Measurements from ENCODE around the gene SEPTIN5.

The SEPTIN5 gene

DNA sequence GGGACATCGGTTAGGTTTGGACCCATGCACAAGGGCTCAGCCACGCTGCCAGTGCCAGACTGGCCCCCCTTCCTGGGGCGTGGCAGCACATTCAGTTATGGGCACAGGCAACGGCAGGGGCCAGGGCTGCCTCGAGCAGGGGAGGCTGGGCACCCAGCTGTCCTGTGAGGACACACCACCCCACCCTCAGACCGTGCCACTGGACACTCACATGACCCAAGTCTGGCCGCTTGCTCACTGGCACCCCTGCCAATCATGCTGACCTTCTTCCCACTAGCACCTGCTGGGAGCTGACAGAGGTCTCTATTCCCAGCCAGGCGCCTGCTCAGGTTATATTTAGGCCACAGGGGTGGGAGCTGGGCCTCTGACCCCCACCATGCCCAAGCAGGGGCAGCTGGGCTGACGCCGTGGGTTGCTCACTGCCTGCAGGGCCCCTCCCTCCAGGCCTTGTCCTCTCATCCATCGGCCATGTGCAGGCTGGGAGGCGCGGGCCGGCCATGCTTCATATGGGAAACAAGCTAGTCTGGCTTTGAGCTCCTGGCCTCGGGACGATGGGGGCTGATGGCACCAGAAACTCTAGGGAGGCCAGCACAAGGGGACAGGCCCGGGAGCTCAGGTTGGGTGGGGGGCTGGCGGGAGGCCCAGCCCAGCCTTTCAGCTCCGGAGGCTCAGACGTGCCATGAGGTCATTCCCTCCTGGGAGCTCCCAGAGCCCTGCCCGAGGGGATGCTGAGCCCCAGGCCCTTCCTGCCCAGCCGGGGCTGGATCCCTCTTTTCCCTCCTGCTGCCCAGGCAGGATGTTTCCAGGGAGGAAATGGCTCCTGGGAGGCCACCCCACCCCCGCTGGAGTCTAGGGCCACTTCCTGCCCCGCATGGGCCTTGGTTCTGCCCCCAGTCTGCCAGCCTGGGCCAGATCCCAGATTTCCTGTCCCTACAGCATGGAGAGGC is 31.1 kb downstream of the SEPTIN5 start:
- H3K4me1 ChIP-seq (ENCODE audit: control insufficient read depth, insufficient read depth, low read length): no peaks in the 10 kb centered on the region

DNA sequence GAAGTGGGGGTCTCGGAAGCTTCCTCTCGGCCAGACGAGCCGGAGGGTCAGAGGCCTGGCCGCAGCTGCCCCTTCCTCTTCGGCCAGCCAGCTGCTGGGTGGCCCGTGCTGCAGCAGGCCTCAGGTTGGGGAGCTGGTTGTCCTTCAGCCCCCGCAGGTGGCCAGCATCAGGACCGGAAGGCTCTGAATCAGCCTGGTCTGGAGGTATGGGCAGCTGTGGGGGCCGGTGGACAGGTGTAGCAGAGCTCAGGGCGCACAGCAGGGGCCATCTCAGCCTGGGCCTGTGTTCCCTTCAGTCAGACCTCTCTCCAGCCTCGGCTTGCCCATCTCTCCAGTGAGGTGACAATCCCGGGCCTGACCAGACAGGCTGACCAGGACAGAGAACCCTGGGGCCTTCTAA is 32.4 kb downstream of the SEPTIN5 start:
- H3K36me3 ChIP-seq (ENCODE audit: control insufficient read depth, insufficient read depth, low read length): no peaks in the 10 kb centered on the region
- no peak overlapping the region for H3K9ac ChIP-seq (ENCODE audit: low read length)
- H3K27me3 ChIP-seq (ENCODE audit: control insufficient read depth, insufficient read depth, low read length): peaks cover 27% of the 10 kb centered on the region
- no peaks in the 10 kb centered on the region for H3K9me3 ChIP-seq (ENCODE audit: control insufficient read depth, low read length)
- H3K4me3 ChIP-seq (ENCODE audit: low read length): no peak overlapping the region
- no peaks in the 10 kb centered on the region for H3K4me1 ChIP-seq (ENCODE audit: control insufficient read depth, insufficient read depth, low read length)

More for the DNA sequence above, 31.1 kb downstream of the SEPTIN5 start:
- Histone ChIP-seq H3K27me3 (ENCODE audit: control insufficient read depth, insufficient read depth, low read length) (peaks cover 16% of the 10 kb centered on the region), H3K9ac (ENCODE audit: low read length) (no peak overlapping the region), H3K9me3 (ENCODE audit: control insufficient read depth, low read length) (no peaks in the 10 kb centered on the region), H3K36me3 (ENCODE audit: control insufficient read depth, insufficient read depth, low read length) (no peaks in the 10 kb centered on the region), H3K4me3 (ENCODE audit: low read length) (no peak overlapping the region)

DNA sequence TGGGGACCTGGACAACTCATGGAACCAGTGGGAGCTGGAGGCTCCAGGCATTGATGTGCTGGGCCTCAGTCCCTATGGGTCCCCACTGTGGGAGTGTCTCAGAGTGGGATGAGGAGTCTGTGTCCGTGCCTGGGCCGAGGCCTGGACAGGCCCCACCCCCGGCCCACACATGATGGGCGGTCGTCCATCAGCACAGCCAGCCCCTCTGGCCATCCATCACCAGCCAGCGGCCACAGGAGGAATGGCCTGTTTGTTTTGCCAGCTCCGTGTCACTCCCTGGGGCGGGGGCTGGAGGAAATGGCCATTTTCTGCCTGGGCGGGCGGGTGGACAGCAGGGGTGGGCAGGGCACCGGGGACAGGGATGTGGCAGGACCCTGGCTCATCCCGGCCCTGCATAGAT is 33.2 kb downstream of the SEPTIN5 start:
- Histone ChIP-seq H3K4me3 (ENCODE audit: low read length) (no peak overlapping the region), H3K4me1 (ENCODE audit: control insufficient read depth, insufficient read depth, low read length) (no peaks in the 10 kb centered on the region), H3K36me3 (ENCODE audit: control insufficient read depth, insufficient read depth, low read length) (no peaks in the 10 kb centered on the region), H3K27me3 (ENCODE audit: control insufficient read depth, insufficient read depth, low read length) (peaks cover 32% of the 10 kb centered on the region), H3K9me3 (ENCODE audit: control insufficient read depth, low read length) (no peaks in the 10 kb centered on the region), H3K9ac (ENCODE audit: low read length) (no peak overlapping the region)

DNA sequence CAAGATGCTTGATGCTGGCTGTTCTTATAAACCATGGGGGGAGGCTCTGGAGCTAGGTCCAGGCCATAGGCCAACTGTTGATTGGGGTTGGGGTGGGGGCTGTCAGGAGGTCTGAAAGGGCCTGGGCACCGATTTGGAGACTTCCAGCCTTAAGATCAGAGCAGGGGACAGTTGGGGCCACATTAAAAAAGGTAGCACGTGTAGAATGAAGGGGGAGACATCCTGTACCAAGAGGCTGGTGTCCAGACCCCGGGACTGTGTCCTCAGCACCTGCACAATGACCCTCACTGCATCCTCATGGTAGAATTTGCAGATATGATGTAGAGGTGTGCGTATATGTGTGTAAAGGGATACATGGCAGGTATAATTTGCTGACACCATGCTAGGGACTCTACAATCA is 33.8 kb downstream of the SEPTIN5 start:
- Histone ChIP-seq H3K27me3 (ENCODE audit: control insufficient read depth, insufficient read depth, low read length) (peaks cover 38% of the 10 kb centered on the region), H3K9me3 (ENCODE audit: control insufficient read depth, low read length) (no peaks in the 10 kb centered on the region), H3K4me3 (ENCODE audit: low read length) (no peak overlapping the region), H3K36me3 (ENCODE audit: control insufficient read depth, insufficient read depth, low read length) (no peaks in the 10 kb centered on the region), H3K9ac (ENCODE audit: low read length) (no peak overlapping the region), H3K4me1 (ENCODE audit: control insufficient read depth, insufficient read depth, low read length) (no peaks in the 10 kb centered on the region)

DNA sequence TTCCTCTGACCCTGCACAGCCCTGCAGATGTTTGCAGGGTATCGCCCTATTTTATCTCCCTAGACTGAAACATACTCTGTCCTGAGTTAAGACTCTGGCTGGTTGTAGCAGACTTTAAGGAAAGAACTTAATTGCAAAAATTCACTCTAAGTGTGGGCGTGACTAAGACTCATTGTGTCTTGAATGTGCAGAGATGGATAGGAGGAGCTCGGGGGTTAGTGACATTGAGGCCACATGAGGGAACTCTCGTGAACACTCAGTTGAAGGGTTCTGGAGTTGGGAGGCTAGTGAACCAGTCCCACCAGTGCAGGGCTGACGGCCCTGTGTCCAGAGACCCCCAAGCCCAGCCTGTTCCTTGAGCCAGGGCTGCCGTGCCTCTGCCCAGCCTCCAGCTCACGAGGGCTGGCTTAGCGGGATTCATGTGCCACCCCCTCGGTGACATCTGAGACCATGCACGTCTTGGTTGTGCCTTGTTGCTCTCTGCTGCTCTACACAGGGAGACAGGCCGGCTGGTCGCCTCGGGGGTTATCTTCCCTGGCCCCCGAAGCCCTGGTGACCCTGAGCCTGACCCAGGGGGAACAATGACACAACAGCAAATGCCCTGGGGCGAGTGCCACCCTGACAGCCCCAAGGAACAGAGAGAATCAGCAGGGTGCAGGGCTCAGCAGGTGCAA is 34.8 kb downstream of the SEPTIN5 start:
- Histone ChIP-seq H3K4me3 (ENCODE audit: low read length) (no peak overlapping the region), H3K4me1 (ENCODE audit: control insufficient read depth, insufficient read depth, low read length) (no peaks in the 10 kb centered on the region), H3K27me3 (ENCODE audit: control insufficient read depth, insufficient read depth, low read length) (peaks cover 48% of the 10 kb centered on the region), H3K9ac (ENCODE audit: low read length) (no peak overlapping the region), H3K9me3 (ENCODE audit: control insufficient read depth, low read length) (no peaks in the 10 kb centered on the region), H3K36me3 (ENCODE audit: control insufficient read depth, insufficient read depth, low read length) (no peaks in the 10 kb centered on the region)

DNA sequence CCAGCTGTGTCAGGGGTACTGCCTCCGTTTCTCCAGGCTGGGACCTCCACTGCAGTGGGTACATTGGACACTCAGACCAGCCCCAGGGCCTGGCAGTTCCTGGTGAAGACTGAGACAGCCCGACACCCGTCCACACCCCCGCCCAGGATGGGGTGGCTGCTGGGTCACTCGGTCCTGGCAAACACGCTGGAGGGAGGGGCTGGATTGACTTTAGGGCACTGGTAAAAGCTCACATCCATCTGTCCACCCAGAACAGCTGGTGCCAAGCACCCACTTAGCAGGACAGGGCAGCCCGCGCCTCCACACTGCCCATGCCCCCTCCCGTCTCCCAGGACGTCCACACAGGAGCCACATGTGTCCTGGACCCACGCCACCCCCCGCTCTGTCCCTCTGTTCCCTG is 35.6 kb downstream of the SEPTIN5 start:
- no peaks in the 10 kb centered on the region for H3K36me3 ChIP-seq (ENCODE audit: control insufficient read depth, insufficient read depth, low read length)
- no peak overlapping the region for H3K4me3 ChIP-seq (ENCODE audit: low read length)
- H3K27me3 ChIP-seq (ENCODE audit: control insufficient read depth, insufficient read depth, low read length): peaks cover 55% of the 10 kb centered on the region
- no peak overlapping the region for H3K9ac ChIP-seq (ENCODE audit: low read length)
- no peaks in the 10 kb centered on the region for H3K9me3 ChIP-seq (ENCODE audit: control insufficient read depth, low read length)
- no peaks in the 10 kb centered on the region for H3K4me1 ChIP-seq (ENCODE audit: control insufficient read depth, insufficient read depth, low read length)

DNA sequence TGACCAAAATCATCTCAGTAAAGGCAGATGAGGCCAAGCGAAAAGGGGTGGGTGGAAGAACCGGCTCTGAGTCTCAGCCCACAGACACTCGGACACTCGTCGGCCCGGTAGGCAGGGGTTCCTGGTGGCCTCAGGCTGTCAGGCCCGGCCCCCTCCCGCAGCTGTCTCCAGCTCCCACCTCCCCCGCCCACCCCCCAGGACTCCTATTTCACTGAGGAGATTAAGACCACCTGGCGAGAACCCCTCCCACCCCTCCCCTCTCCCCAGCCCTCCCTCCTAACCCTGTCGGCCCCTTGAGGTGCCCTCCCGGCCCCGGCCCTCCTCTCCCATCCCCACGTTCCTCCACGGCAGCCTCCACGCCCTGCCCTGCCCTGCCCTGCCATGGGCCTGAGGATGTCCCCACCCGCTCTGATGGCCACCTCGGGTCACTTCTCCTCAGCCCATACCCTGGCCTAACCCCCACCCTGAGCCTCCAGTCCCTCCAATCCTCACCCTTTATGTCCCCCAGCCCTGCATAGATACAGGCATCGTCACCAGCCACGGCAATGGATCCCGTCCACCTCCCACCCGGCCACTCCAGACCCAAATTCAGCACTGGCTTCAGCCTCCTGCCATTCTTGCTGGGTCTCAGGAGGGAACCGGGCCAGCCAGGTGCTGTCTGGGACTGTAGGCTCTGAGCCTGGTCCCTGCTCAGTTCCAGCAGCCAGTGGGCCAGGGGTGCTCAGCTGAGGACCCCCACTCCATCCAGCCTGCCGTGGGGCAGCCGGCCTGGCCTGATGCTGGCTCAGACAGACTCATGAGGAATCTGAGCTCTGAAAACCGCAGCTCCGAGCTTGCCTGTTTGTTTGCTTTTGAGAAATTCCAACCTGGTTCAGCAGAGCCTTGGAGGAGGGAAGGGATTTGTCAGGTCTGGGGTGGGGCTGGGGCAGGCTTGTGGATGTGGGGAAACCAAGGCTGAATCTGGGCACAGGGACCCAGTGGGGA is 36.5 kb downstream of the SEPTIN5 start:
- no peaks in the 10 kb centered on the region for H3K9me3 ChIP-seq (ENCODE audit: control insufficient read depth, low read length)

DNA sequence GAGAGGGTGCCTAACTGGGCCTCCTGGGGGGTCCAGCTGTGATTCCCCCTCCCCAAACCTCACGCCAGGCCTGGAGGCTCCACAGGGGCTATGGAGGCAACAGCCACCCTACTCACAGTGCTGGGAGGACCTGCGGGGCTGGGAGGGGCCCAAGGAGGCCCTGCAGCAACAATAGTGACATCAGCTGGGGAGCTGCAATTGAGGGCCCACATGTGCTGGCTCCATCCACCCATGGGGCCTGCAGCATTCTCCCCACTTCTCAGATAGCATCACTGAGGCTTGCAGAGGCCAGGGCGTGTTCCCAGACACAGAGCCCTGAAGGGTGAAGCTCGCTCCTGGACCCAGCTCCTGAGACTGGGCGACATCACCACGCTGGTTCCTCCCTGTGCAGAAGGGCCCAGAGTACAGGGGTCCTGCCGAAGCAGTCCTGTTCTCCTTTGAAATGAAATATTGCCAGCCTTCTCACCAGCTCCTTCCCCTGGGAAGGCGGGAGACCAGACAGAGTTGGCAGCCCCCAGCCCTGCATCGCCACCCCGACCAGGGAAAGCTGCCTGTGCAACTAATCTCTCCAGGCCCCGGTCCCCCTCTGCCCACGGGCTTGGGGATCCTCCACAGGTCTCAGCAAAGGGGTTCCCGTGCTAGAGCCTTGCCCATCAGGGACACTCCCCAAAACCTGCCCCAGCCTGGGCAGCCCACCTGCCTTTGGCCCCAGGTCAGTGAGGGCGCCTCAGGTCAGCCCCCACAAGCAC is 37.4 kb downstream of the SEPTIN5 start:
- Histone ChIP-seq H3K4me3 (ENCODE audit: low read length) (no peak overlapping the region), H3K4me1 (ENCODE audit: control insufficient read depth, insufficient read depth, low read length) (peaks cover 3% of the 10 kb centered on the region), H3K9me3 (ENCODE audit: control insufficient read depth, low read length) (no peaks in the 10 kb centered on the region), H3K36me3 (ENCODE audit: control insufficient read depth, insufficient read depth, low read length) (no peaks in the 10 kb centered on the region), H3K9ac (ENCODE audit: low read length) (no peak overlapping the region), H3K27me3 (ENCODE audit: control insufficient read depth, insufficient read depth, low read length) (peaks cover 73% of the 10 kb centered on the region)

More for the DNA sequence above, 36.5 kb downstream of the SEPTIN5 start:
- H3K4me3 ChIP-seq (ENCODE audit: low read length): no peak overlapping the region
- peaks cover 64% of the 10 kb centered on the region for H3K27me3 ChIP-seq (ENCODE audit: control insufficient read depth, insufficient read depth, low read length)
- no peaks in the 10 kb centered on the region for H3K4me1 ChIP-seq (ENCODE audit: control insufficient read depth, insufficient read depth, low read length)
- no peaks in the 10 kb centered on the region for H3K36me3 ChIP-seq (ENCODE audit: control insufficient read depth, insufficient read depth, low read length)
- H3K9ac ChIP-seq (ENCODE audit: low read length): no peak overlapping the region

DNA sequence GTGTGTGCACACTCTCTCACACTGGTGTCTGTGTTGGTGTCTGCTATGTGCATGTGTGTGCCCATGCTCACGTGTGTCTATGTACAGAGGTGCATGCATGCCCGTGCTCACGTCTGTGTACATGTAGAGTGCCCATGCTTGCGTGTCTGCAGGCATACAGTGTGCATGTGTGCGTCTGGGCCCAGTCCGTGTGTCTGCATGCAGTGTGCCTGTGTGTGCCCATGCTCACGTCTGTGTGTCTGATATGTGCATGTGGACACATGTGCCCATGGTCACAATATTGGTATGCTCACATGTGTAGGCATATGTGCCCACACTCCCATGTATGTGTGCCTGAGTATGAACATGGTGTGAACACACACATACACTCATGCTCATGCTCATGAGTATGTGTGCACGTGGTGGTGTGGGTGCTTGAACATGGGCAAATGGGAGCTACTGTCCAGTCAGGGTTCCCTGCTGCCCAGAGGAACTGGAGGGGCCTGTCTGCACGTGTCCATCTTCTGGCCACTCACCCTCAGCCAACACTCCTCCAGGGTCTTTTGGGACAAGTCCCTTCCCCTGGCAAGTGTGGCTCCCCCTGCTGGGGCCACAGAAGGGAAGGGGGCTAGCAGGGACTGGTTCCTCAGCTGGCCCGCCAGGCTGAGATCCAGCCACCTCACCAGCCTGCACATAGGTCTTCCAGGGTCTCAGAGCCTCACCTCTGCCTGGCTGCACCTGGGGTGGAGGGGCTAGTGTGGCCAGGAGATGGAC is 39.0 kb downstream of the SEPTIN5 start:
- Histone ChIP-seq H3K36me3 (ENCODE audit: control insufficient read depth, insufficient read depth, low read length) (no peaks in the 10 kb centered on the region), H3K27me3 (ENCODE audit: control insufficient read depth, insufficient read depth, low read length) (peaks cover 89% of the 10 kb centered on the region), H3K4me3 (ENCODE audit: low read length) (no peak overlapping the region), H3K9ac (ENCODE audit: low read length) (no peak overlapping the region), H3K4me1 (ENCODE audit: control insufficient read depth, insufficient read depth, low read length) (peaks cover 9% of the 10 kb centered on the region), H3K9me3 (ENCODE audit: control insufficient read depth, low read length) (no peaks in the 10 kb centered on the region)

DNA sequence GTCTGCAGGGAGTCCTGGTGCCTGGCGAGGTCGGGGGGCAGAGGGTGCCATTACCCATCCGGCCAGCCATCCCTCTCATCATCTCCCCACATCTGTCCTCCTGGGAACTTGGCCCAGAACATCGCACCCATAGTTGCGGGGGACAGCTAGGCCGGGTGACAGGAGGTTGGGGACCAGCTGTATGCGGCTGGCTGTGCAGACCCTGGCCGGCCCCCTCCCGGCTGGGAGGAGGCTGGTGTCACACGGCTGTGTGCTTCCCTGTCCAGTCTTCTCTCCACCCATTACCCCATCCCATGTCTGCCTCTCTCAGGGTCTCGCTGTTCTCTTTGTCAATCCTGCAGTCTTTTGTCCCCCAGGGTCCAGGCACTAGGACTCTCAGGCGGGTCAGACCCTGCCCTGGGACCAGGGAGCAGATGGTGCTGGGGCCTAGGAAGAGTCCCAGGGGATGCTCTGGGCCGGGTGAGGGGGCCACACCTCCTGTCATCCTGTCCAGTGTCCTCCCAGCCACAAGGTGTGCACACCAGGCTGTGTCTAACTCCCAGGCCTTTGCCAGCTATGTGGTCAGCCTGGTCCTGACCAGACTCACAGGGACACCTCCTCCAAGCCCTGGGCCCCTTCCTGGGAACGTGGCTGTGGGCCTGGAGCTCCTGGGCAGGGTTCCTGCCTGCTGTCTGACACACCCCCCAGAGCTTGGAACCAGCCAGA is 39.8 kb downstream of the SEPTIN5 start:
- no peaks in the 10 kb centered on the region for H3K9me3 ChIP-seq (ENCODE audit: control insufficient read depth, low read length)
- H3K4me3 ChIP-seq (ENCODE audit: low read length): no peak overlapping the region
- no peak overlapping the region for H3K9ac ChIP-seq (ENCODE audit: low read length)
- H3K27me3 ChIP-seq (ENCODE audit: control insufficient read depth, insufficient read depth, low read length): peaks cover 90% of the 10 kb centered on the region
- H3K4me1 ChIP-seq (ENCODE audit: control insufficient read depth, insufficient read depth, low read length): peaks cover 9% of the 10 kb centered on the region
- H3K36me3 ChIP-seq (ENCODE audit: control insufficient read depth, insufficient read depth, low read length): no peaks in the 10 kb centered on the region

All from mucosa of stomach (tissue), 1 donor.